Fibroblast of mammary gland (primary cell): Measurements from ENCODE around the gene PDIK1L.

Experiments used
- DNase-seq: peaks from one replicate; pipeline ENCODE4 v3.0.0-alpha.2; 2010; ENCODE audit warnings: low read depth
- H3K4me3 ChIP-seq: 2 replicates; pipeline ENCODE4 v1.5.1; 2011; ENCODE audit warnings: low read depth, mild to moderate bottlenecking, low read length, moderate library complexity; ENCODE audit not compliant: control insufficient read depth
- CTCF ChIP-seq: conservative IDR thresholded peaks from 2 replicates; pipeline ENCODE4 v1.5.1; 2011; ENCODE audit warnings: low read depth, low read length, inconsistent platforms; ENCODE audit not compliant: control insufficient read depth, insufficient read depth

Gene PDIK1L

GRCh38 chr1:26164861-26165842 lies 53.5 kb downstream of the PDIK1L start:
- DNase-seq, result no peak
- H3K4me3 ChIP-seq, result no peak overlapping the region
- TF ChIP-seq CTCF, result no peak

- no peak for DNase-seq
- no peak for TF ChIP-seq CTCF
Measured at GRCh38 chr1:26166719-26167281, 55.2 kb downstream of the PDIK1L start.

GRCh38 chr1:26168410-26169197 lies 57.0 kb downstream of the PDIK1L start, which contains the start of gene C1orf232:
Gene C1orf232 (minus strand): TSS chr1:26168963. CDS start chr1:26168499, 464 bp downstream.
- peak within 1 kb of the TSS; percentile 76 for H3K4me3 ChIP-seq
- no peak for TF ChIP-seq CTCF
- peak; percentile 13 for DNase-seq

More at GRCh38 chr1:26166719-26167281, 55.2 kb downstream of the PDIK1L start:
- no peak overlapping the region for H3K4me3 ChIP-seq

GRCh38 chr1:26169198-26169554 lies 57.6 kb downstream of the PDIK1L start:
- DNase-seq, result no peak
- no peak for TF ChIP-seq CTCF
- H3K4me3 ChIP-seq, result peak overlapping the region; percentile 76

GRCh38 chr1:26169669-26170471 lies 58.2 kb downstream of the PDIK1L start, which contains the start of gene ZNF593:
Gene ZNF593 (plus strand): TSS chr1:26169908. CDS start chr1:26169984, 76 bp downstream.
- peak within 1 kb of the TSS; percentile 76 for H3K4me3 ChIP-seq
- DNase-seq, result peak; percentile 88
- peak; percentile 56 for TF ChIP-seq CTCF

- H3K4me3 ChIP-seq, result peak overlapping the region; percentile 76
- no peak for DNase-seq
- no peak for TF ChIP-seq CTCF
Measured at GRCh38 chr1:26170472-26170821, 58.8 kb downstream of the PDIK1L start.
